MCF 10A (cell line): ENCODE results near the gene RBM20. TPM values are rescaled to one million over a fixed set of nuclear protein-coding genes. Genes with fewer than 3 reads are reported as not detected.

ENCODE experiments used
- BruUV-seq: library from RNA; stranded (reverse); fragments of 400-500 nt; replicated peaks from 2 replicates; lab custom pipeline; 2021; lab: Mats Ljungman, UMichigan
- CTCF ChIA-PET: fragments of 300-600 bp; sonication (Branson Sonifier 250); formaldehyde crosslinking; extraction: SDS; loops from one replicate; lab custom pipeline; 2021; ENCODE audit warnings: antibody characterized with exemption, inconsistent platforms; lab: Yijun Ruan, JAX
- POLR2A ChIA-PET: fragments of 300-600, 350-650 bp; sonication (Branson Sonifier 250); formaldehyde crosslinking; extraction: SDS; loops from one replicate; lab custom pipeline; 2020; ENCODE audit warnings: antibody characterized with exemption, inconsistent platforms; lab: Yijun Ruan, JAX
- DNase-seq: peaks from one replicate; pipeline ENCODE4 v3.0.0-alpha.2; 2018; ENCODE audit not compliant: unreplicated experiment
- H3K27ac Mint-ChIP-seq: one replicate; pipeline ENCODE4 v1.8.0; 2022; ENCODE audit warnings: mild to moderate bottlenecking, low read depth, mixed read lengths; ENCODE audit not compliant: unreplicated experiment
- H3K27me3 Mint-ChIP-seq: one replicate; pipeline ENCODE4 v1.8.0; 2022; ENCODE audit warnings: mixed read lengths; ENCODE audit not compliant: insufficient read depth, unreplicated experiment
- H3K36me3 Mint-ChIP-seq: one replicate; pipeline ENCODE4 v1.8.0; 2022; ENCODE audit warnings: mild to moderate bottlenecking, moderate library complexity, mixed read lengths; ENCODE audit not compliant: insufficient read depth, unreplicated experiment
- H3K4me1 Mint-ChIP-seq: one replicate; pipeline ENCODE4 v1.8.0; 2022; ENCODE audit warnings: mixed read lengths; ENCODE audit not compliant: insufficient read depth, unreplicated experiment
- H3K4me3 Mint-ChIP-seq: one replicate; pipeline ENCODE4 v1.8.0; 2022; ENCODE audit warnings: mild to moderate bottlenecking, moderate library complexity, mixed read lengths; ENCODE audit not compliant: unreplicated experiment
- H3K9me3 Mint-ChIP-seq: one replicate; pipeline ENCODE4 v1.8.0; 2022; ENCODE audit warnings: mixed read lengths; ENCODE audit not compliant: unreplicated experiment
- intact Hi-C: fragments of 100-400 bp; cut with micrococcal nuclease; formaldehyde crosslinking; loops from 2 replicates; pipeline ENCODE4 v1.14.1; 2022
- total RNA-seq: library from RNA; stranded (reverse); gene quantifications from 2 replicates; pipeline ENCODE4 v1.2.3, GENCODE V29; 2022
- TF ChIP-seq, protein P1 (sequence below): fragments of 200-600 bp; IDR thresholded peaks from one replicate; pipeline ENCODE4 v1.8.0; 2022; ENCODE audit warnings: antibody characterized with exemption, mild to moderate bottlenecking; ENCODE audit not compliant: unreplicated experiment

RBM20 gene
- total RNA-seq, 1 experiment from 2014 or later, result not detected

DNA sequence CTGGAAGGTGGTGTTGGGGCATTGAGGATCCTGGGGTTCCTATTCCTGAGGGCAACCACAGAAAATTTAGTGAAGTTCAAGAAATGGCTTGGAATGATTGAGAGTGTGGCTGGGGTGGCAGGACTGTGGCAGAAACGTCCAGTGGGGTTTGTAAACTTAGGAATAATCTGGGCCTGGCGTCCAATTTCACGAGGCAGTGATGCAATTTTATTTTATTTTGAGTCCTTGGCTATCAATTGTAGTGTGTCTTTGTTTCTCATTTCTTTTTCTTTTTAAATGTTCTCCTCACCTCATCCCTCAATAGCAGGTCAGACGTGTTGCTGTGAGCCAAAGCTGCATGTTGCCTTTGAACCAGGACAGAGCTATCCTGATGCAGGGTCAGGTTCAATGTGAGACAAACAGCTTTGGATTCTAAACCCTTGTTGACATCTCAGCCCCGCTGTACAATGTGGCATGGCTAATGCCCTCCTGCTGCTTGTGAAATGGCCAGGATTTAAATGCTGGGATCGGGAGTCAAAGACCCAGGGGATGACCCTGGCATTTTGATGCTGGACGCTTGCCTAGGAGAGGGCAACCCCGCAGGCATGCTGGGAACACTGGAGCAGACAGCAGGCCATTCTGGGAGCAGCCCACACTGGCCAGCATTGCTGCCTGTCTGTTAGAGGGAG lies 64.8 kb downstream of the RBM20 start:
- Mint-ChIP-seq H3K27me3 (no peaks in the 10 kb centered on the region), H3K4me1 (no peaks in the 10 kb centered on the region), H3K4me3 (no peak overlapping the region), H3K9me3 (no peaks in the 10 kb centered on the region), H3K36me3 (no peaks in the 10 kb centered on the region), H3K27ac (no peak overlapping the region)
- no peak for DNase-seq
- POLR2A ChIA-PET, result no interaction called here
- CTCF ChIA-PET, result interaction anchor here (0.6 to 1.0 kb wide), 4 partner anchors 12 to 1627 kb away, joined by 3 to 4 read pairs (median 3); no protein-coding TSS in a partner anchor
- no TSS peak for BruUV-seq
- intact Hi-C loops, result no loop called here
- TF ChIP-seq, protein P1, sequence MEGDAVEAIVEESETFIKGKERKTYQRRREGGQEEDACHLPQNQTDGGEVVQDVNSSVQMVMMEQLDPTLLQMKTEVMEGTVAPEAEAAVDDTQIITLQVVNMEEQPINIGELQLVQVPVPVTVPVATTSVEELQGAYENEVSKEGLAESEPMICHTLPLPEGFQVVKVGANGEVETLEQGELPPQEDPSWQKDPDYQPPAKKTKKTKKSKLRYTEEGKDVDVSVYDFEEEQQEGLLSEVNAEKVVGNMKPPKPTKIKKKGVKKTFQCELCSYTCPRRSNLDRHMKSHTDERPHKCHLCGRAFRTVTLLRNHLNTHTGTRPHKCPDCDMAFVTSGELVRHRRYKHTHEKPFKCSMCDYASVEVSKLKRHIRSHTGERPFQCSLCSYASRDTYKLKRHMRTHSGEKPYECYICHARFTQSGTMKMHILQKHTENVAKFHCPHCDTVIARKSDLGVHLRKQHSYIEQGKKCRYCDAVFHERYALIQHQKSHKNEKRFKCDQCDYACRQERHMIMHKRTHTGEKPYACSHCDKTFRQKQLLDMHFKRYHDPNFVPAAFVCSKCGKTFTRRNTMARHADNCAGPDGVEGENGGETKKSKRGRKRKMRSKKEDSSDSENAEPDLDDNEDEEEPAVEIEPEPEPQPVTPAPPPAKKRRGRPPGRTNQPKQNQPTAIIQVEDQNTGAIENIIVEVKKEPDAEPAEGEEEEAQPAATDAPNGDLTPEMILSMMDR, result no peak

DNA sequence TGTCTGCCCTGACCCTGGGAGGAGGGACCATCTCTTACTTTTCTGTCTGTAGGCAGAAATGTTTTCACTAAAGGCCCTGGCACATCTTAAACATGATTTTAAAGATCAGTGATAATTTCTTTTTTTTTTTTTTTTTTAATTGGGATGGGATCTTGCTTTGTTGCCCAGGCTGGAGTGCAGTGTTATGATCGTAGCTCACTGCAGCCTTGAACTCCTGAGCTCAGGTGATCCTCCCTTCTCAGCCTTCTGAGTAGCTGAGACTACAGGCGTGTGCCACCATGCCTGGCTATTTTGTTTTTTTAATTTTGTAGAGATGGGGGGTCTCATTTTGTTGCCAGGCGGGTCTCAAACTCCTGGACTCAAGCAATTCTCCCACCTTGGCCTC lies 65.3 kb downstream of the RBM20 start:
- POLR2A ChIA-PET, result interaction anchor here (1.1 kb wide), 1 partner anchor 192 kb away, joined by 3 read pairs; no protein-coding TSS in a partner anchor
- TF ChIP-seq, protein P1, result no peak
- H3K27ac Mint-ChIP-seq, result no peak overlapping the region
- H3K4me3 Mint-ChIP-seq, result no peak overlapping the region
- no peaks in the 10 kb centered on the region for H3K36me3 Mint-ChIP-seq
- intact Hi-C loops, result no loop called here
- no peaks in the 10 kb centered on the region for H3K4me1 Mint-ChIP-seq
- no peaks in the 10 kb centered on the region for H3K9me3 Mint-ChIP-seq
- BruUV-seq, result no TSS peak
- no peaks in the 10 kb centered on the region for H3K27me3 Mint-ChIP-seq
- CTCF ChIA-PET, result interaction anchor here (1.0 kb wide), 1 partner anchor 13 kb away, joined by 4 read pairs; no protein-coding TSS in a partner anchor
- DNase-seq, result no peak

DNA sequence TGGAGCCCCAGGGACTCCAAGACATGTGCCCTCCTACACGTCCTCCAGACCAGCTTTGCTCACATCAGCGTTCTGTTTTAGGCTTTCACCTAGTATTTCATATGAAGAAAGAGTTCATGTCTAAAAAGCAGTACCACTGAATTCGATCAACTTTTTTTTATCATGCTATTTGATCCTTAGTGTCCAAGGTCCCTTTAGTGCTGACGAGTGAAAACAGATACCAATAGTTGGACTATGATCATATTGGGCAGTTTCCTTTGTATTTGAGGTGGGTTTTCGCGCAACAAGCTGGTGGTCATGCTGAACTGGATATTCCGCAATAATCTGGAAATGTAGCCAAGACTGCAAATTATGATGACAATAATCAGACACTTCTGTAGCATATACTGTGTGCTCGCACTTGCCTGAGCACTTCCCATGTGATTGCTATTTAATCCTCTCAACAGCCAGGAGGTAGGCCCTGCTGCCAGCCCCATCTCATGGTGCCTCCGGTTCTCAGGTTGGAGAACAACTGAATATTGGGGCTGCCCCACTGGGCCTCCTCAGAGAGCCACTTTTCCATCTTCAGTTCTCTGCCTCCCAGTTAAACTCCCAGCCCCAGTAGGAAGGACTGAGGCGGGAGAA lies 65.9 kb downstream of the RBM20 start:
- Mint-ChIP-seq H3K9me3 (no peaks in the 10 kb centered on the region), H3K4me3 (no peak overlapping the region), H3K27ac (no peak overlapping the region), H3K4me1 (no peaks in the 10 kb centered on the region), H3K36me3 (no peaks in the 10 kb centered on the region), H3K27me3 (no peaks in the 10 kb centered on the region)
- BruUV-seq, result no TSS peak
- POLR2A ChIA-PET, result interaction anchor here (1.1 kb wide), 1 partner anchor 191 kb away, joined by 3 read pairs; no protein-coding TSS in a partner anchor
- CTCF ChIA-PET, result interaction anchor here (0.6 kb wide), 1 partner anchor 82 kb away, joined by 3 read pairs; no protein-coding TSS in a partner anchor
- TF ChIP-seq, protein P1, result no peak
- intact Hi-C loops, result no loop called here
- DNase-seq, result no peak

DNA sequence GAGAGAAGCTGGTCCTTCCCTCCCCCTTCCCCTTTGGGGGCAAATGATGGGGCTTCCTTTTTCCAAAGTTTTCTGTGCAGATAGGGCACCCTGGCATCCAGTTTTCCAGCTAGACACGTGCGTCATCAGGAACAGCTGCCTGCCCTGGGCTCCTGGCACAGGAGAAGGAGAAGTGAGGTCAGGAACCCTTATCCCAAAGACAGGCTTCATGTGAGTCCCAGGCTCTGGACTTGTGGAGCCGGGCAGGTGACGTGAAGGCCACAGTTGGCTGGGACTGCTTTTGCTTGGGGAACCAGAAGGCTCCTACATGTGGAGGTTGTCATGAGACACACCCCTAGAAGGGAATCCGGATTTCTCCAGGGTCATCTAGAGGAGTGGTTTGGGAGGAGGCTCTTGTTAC lies 66.5 kb downstream of the RBM20 start:
- Mint-ChIP-seq H3K27me3 (no peaks in the 10 kb centered on the region), H3K27ac (no peak overlapping the region), H3K36me3 (no peaks in the 10 kb centered on the region), H3K9me3 (no peaks in the 10 kb centered on the region), H3K4me1 (no peaks in the 10 kb centered on the region), H3K4me3 (no peak overlapping the region)
- ChIA-PET POLR2A (interaction anchor here (1.1 kb wide), 1 partner anchor 191 kb away, joined by 3 read pairs; no protein-coding TSS in a partner anchor), CTCF (interaction anchor here (0.6 kb wide), 1 partner anchor 82 kb away, joined by 3 read pairs; no protein-coding TSS in a partner anchor)
- no peak for DNase-seq
- TF ChIP-seq, protein P1, result no peak
- intact Hi-C loops, result no loop called here
- no TSS peak for BruUV-seq
